CD8-positive, alpha-beta memory T cell (primary cell): ENCODE results near the gene SH3BP4. TPM values are rescaled to one million over a fixed set of nuclear protein-coding genes. Genes with fewer than 3 reads are reported as not detected.

Source experiments
- CTCF ChIA-PET: fragments of 350-600 bp; sonication (Branson Sonifier 250); formaldehyde crosslinking; loops from one replicate; lab custom pipeline; 2021; ENCODE audit warnings: antibody characterized with exemption; lab: Charles Lee
- POLR2A ChIA-PET: fragments of 350-600 bp; sonication (Branson Sonifier 250); formaldehyde crosslinking; loops from one replicate; lab custom pipeline; 2021; ENCODE audit warnings: antibody characterized with exemption; lab: Charles Lee
- DNase-seq, 5 donors: peaks; one replicate each; pipeline versions ENCODE4 v3.0.0 to v3.0.0-alpha.2; 2020 to 2022; ENCODE audit warnings: mixed read lengths in 1 of 5
- H3K27ac ChIP-seq: one replicate; pipeline ENCODE4 v1.7.0; 2013; ENCODE audit warnings: low read depth, mild to moderate bottlenecking, low read length, moderate library complexity
- H3K27me3 ChIP-seq: 2 replicates; pipeline ENCODE4 v1.7.0; 2013; ENCODE audit warnings: low read length, mild to moderate bottlenecking; ENCODE audit not compliant: insufficient read depth, poor library complexity, severe bottlenecking
- H3K36me3 ChIP-seq: 2 replicates; pipeline ENCODE4 v1.7.0; 2013; ENCODE audit warnings: mild to moderate bottlenecking, low read length, moderate library complexity; ENCODE audit not compliant: insufficient read depth
- H3K4me1 ChIP-seq: 2 replicates; pipeline ENCODE4 v1.7.0; 2013; ENCODE audit warnings: mild to moderate bottlenecking, low read length, moderate library complexity; ENCODE audit not compliant: insufficient read depth
- H3K4me3 ChIP-seq: 2 replicates; pipeline ENCODE4 v1.7.0; 2013; ENCODE audit warnings: mild to moderate bottlenecking, low read length
- H3K9me3 ChIP-seq: 2 replicates; pipeline ENCODE4 v1.7.0; 2013; ENCODE audit warnings: mild to moderate bottlenecking, low read length
- H3K27ac Mint-ChIP-seq, 8 donors: one replicate each; pipeline ENCODE4 v1.8.0; 2020 to 2021; ENCODE audit warnings: mixed read lengths in 8 of 8, mild to moderate bottlenecking in 6 of 8, inconsistent platforms in 3 of 8, moderate library complexity in 3 of 8
- H3K27me3 Mint-ChIP-seq, 2 donors: one replicate each; pipeline ENCODE4 v1.8.0; 2020 to 2021; ENCODE audit warnings: mixed read lengths in 2 of 2, mild to moderate bottlenecking in 1 of 2, moderate library complexity in 1 of 2
- H3K36me3 Mint-ChIP-seq, 3 donors: one replicate each; pipeline ENCODE4 v1.8.0; 2020 to 2021; ENCODE audit warnings: mixed read lengths in 3 of 3, inconsistent platforms in 1 of 3, mild to moderate bottlenecking in 1 of 3
- H3K4me1 Mint-ChIP-seq, 3 donors: one replicate each; pipeline ENCODE4 v1.8.0; 2020 to 2021; ENCODE audit warnings: mixed read lengths in 3 of 3, inconsistent platforms in 1 of 3, mild to moderate bottlenecking in 1 of 3
- H3K4me3 Mint-ChIP-seq, 7 donors: one replicate each; pipeline ENCODE4 v1.8.0; 2020 to 2021; ENCODE audit warnings: mixed read lengths in 7 of 7, mild to moderate bottlenecking in 6 of 7, moderate library complexity in 4 of 7, inconsistent platforms in 2 of 7
- H3K9me3 Mint-ChIP-seq, 5 donors: one replicate each; pipeline ENCODE4 v1.8.0; 2020 to 2022; ENCODE audit warnings: mixed read lengths in 5 of 5, mild to moderate bottlenecking in 3 of 5, moderate library complexity in 2 of 5, inconsistent platforms in 1 of 5
- polyA plus RNA-seq: library from polyadenylated mRNA; unstranded; fragments of 300-500 nt; fragmentation: Illumina TruSeq; gene quantifications from one replicate; pipeline ENCODE4 v1.2.3, GENCODE V29; 2021
- total RNA-seq, 2 experiments: library from RNA; stranded (reverse); gene quantifications; one replicate each; pipeline ENCODE4 v1.2.3, GENCODE V29; 2021

The SH3BP4 gene
- total and polyA plus RNA-seq, 3 experiments from 2014 or later: 0.18 TPM; not detected in 2

GRCh38 chr2:235087832-235088495, 136.1 kb downstream of the SH3BP4 start:
- Histone ChIP-seq H3K4me1 (no peaks in the 10 kb centered on the region), H3K4me3 (no peak overlapping the region), H3K9me3 (no peaks in the 10 kb centered on the region), H3K27ac (no peak overlapping the region), H3K36me3 (no peaks in the 10 kb centered on the region), H3K27me3 (no peaks in the 10 kb centered on the region)
- no peak for DNase-seq
- Mint-ChIP-seq H3K36me3 (no peaks in the 10 kb centered on the region), H3K4me3 (no peak overlapping the region), H3K27me3 (peaks cover 19 to 50% of the 10 kb centered on the region in 2 donors), H3K27ac (no peak overlapping the region), H3K4me1 (no peaks in the 10 kb centered on the region), H3K9me3 (no peaks in the 10 kb centered on the region)
- POLR2A ChIA-PET: no interaction called here
- CTCF ChIA-PET: no interaction called here

- Mint-ChIP-seq H3K4me1 (no peaks in the 10 kb centered on the region), H3K36me3 (no peaks in the 10 kb centered on the region), H3K4me3 (no peak overlapping the region), H3K9me3 (no peaks in the 10 kb centered on the region), H3K27me3 (peaks cover 19 to 56% of the 10 kb centered on the region in 2 donors), H3K27ac (no peak overlapping the region)
- Histone ChIP-seq H3K36me3 (no peaks in the 10 kb centered on the region), H3K4me3 (no peak overlapping the region), H3K27ac (no peak overlapping the region), H3K9me3 (no peaks in the 10 kb centered on the region), H3K4me1 (no peaks in the 10 kb centered on the region), H3K27me3 (no peaks in the 10 kb centered on the region)
- POLR2A ChIA-PET: no interaction called here
- CTCF ChIA-PET: no interaction called here
- no peak for DNase-seq
Measured at GRCh38 chr2:235088496-235088921, 136.7 kb downstream of the SH3BP4 start.

- Histone ChIP-seq H3K27ac (no peak overlapping the region), H3K4me1 (no peaks in the 10 kb centered on the region), H3K9me3 (no peaks in the 10 kb centered on the region), H3K4me3 (no peak overlapping the region), H3K27me3 (no peaks in the 10 kb centered on the region), H3K36me3 (no peaks in the 10 kb centered on the region)
- H3K9me3 Mint-ChIP-seq: no peaks in the 10 kb centered on the region
- POLR2A ChIA-PET: no interaction called here
- H3K27ac Mint-ChIP-seq: no peak overlapping the region
- H3K36me3 Mint-ChIP-seq: peaks cover 0 to 2% (median 0%) of the 10 kb centered on the region in 3 donors
- H3K4me3 Mint-ChIP-seq: no peak overlapping the region
- CTCF ChIA-PET: no interaction called here
- DNase-seq: no peak
- H3K4me1 Mint-ChIP-seq: no peaks in the 10 kb centered on the region
- peaks cover 23 to 60% of the 10 kb centered on the region in 2 donors for H3K27me3 Mint-ChIP-seq
Measured at GRCh38 chr2:235091421-235091820, 139.6 kb downstream of the SH3BP4 start.

- Mint-ChIP-seq H3K27ac (no peak overlapping the region), H3K4me1 (no peaks in the 10 kb centered on the region), H3K36me3 (peaks cover 0 to 2% (median 0%) of the 10 kb centered on the region in 3 donors), H3K4me3 (no peak overlapping the region), H3K9me3 (no peaks in the 10 kb centered on the region), H3K27me3 (peaks cover 20 to 61% of the 10 kb centered on the region in 2 donors)
- no peak for DNase-seq
- H3K27ac ChIP-seq: no peak overlapping the region
- H3K36me3 ChIP-seq: no peaks in the 10 kb centered on the region
- H3K4me3 ChIP-seq: no peak overlapping the region
- POLR2A ChIA-PET: no interaction called here
- no peaks in the 10 kb centered on the region for H3K4me1 ChIP-seq
- H3K27me3 ChIP-seq: no peaks in the 10 kb centered on the region
- CTCF ChIA-PET: no interaction called here
- H3K9me3 ChIP-seq: no peaks in the 10 kb centered on the region
Measured at GRCh38 chr2:235091983-235092382, 140.2 kb downstream of the SH3BP4 start.

- H3K27ac Mint-ChIP-seq: no peak overlapping the region
- POLR2A ChIA-PET: no interaction called here
- H3K27me3 Mint-ChIP-seq: peaks cover 18 to 61% of the 10 kb centered on the region in 2 donors
- Histone ChIP-seq H3K4me3 (no peak overlapping the region), H3K27me3 (no peaks in the 10 kb centered on the region), H3K27ac (no peak overlapping the region), H3K36me3 (no peaks in the 10 kb centered on the region), H3K9me3 (no peaks in the 10 kb centered on the region), H3K4me1 (no peaks in the 10 kb centered on the region)
- H3K4me1 Mint-ChIP-seq: no peaks in the 10 kb centered on the region
- H3K4me3 Mint-ChIP-seq: no peak overlapping the region
- CTCF ChIA-PET: no interaction called here
- peaks cover 0 to 2% (median 0%) of the 10 kb centered on the region in 3 donors for H3K36me3 Mint-ChIP-seq
- DNase-seq: no peak
- H3K9me3 Mint-ChIP-seq: no peaks in the 10 kb centered on the region
Measured at GRCh38 chr2:235092433-235093223, 140.8 kb downstream of the SH3BP4 start.

- Histone ChIP-seq H3K36me3 (no peaks in the 10 kb centered on the region), H3K27me3 (no peaks in the 10 kb centered on the region), H3K4me3 (no peak overlapping the region), H3K9me3 (no peaks in the 10 kb centered on the region), H3K27ac (no peak overlapping the region), H3K4me1 (no peaks in the 10 kb centered on the region)
- peaks cover 15 to 44% of the 10 kb centered on the region in 2 donors for H3K27me3 Mint-ChIP-seq
- H3K36me3 Mint-ChIP-seq: peaks cover 0 to 2% (median 0%) of the 10 kb centered on the region in 3 donors
- POLR2A ChIA-PET: no interaction called here
- no peak overlapping the region for H3K4me3 Mint-ChIP-seq
- no peaks in the 10 kb centered on the region for H3K9me3 Mint-ChIP-seq
- CTCF ChIA-PET: no interaction called here
- no peaks in the 10 kb centered on the region for H3K4me1 Mint-ChIP-seq
- H3K27ac Mint-ChIP-seq: no peak overlapping the region
- DNase-seq: no peak
Measured at GRCh38 chr2:235094457-235094856, 142.6 kb downstream of the SH3BP4 start.

GRCh38 chr2:235095569-235095968, 143.8 kb downstream of the SH3BP4 start:
- Mint-ChIP-seq H3K9me3 (no peaks in the 10 kb centered on the region), H3K4me1 (no peaks in the 10 kb centered on the region), H3K27me3 (peaks cover 15 to 40% of the 10 kb centered on the region in 2 donors), H3K36me3 (peaks cover 0 to 2% (median 0%) of the 10 kb centered on the region in 3 donors), H3K27ac (no peak overlapping the region), H3K4me3 (no peak overlapping the region)
- H3K27ac ChIP-seq: no peak overlapping the region
- H3K4me1 ChIP-seq: no peaks in the 10 kb centered on the region
- H3K27me3 ChIP-seq: no peaks in the 10 kb centered on the region
- ChIA-PET POLR2A (no interaction called here), CTCF (no interaction called here)
- H3K9me3 ChIP-seq: no peaks in the 10 kb centered on the region
- no peak for DNase-seq
- no peaks in the 10 kb centered on the region for H3K36me3 ChIP-seq
- no peak overlapping the region for H3K4me3 ChIP-seq

- H3K4me3 Mint-ChIP-seq: no peak overlapping the region
- no peaks in the 10 kb centered on the region for H3K4me1 Mint-ChIP-seq
- no peaks in the 10 kb centered on the region for H3K9me3 Mint-ChIP-seq
- Histone ChIP-seq H3K36me3 (no peaks in the 10 kb centered on the region), H3K27ac (no peak overlapping the region), H3K27me3 (no peaks in the 10 kb centered on the region), H3K4me3 (no peak overlapping the region), H3K9me3 (no peaks in the 10 kb centered on the region), H3K4me1 (no peaks in the 10 kb centered on the region)
- H3K27ac Mint-ChIP-seq: no peak overlapping the region
- DNase-seq: no peak
- ChIA-PET POLR2A (no interaction called here), CTCF (no interaction called here)
- H3K36me3 Mint-ChIP-seq: peaks cover 0 to 2% (median 0%) of the 10 kb centered on the region in 3 donors
- peaks cover 13 to 37% of the 10 kb centered on the region in 2 donors for H3K27me3 Mint-ChIP-seq
Measured at GRCh38 chr2:235096447-235096846, 144.6 kb downstream of the SH3BP4 start.
